CD4-positive, alpha-beta T cell treated with Interleukin-21 for 1 hour (primary cell): Measurements from ENCODE around the gene EPHA3.

ENCODE experiments used
- DNase-seq: peaks from one replicate; pipeline ENCODE4 v3.0.0-alpha.2; 2020

EPHA3 gene

DNA sequence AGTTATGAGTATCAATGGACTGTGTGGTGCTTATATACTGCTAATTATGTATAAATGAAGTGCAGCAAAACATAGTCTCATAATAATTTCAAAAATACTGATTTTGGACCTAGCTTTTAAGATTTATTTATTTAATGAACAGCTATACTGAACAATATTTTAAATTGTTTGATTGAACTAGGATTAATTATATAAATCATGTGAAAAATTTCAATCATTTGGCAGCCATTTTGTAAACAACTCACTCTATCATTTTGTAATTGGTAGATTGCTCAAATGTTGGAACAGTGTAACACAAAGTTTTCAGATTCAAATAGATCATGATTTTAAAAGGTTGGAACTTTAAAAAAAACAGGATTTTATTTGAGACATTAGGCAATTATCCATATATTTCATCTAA, 47.0 kb downstream of the EPHA3 start:
- no peak for DNase-seq

- no peak for DNase-seq
Measured at GRCh38 chr3:89155811-89156210, 48.4 kb downstream of the EPHA3 start.

- no peak for DNase-seq
Measured at GRCh38 chr3:89157575-89157974, 50.2 kb downstream of the EPHA3 start.

DNA sequence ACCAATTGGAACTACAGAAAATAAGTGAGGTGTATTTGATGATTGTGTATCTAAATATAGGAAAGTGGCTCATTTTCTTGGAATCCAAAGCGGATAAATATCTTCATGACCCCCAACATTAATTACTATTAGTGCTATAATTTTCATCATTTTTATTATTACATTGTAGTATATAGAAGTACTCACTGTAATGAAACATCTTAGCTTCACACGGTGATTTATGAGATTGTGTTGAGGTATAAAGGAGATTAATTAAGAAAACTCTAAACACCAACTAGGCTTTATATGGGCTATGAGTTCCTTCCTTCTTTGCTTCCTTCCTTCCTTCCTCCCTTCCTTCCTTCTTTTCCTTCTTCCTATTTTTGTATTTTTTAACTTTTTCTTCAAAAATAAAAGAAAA, 52.2 kb downstream of the EPHA3 start:
- DNase-seq, result no peak

DNA sequence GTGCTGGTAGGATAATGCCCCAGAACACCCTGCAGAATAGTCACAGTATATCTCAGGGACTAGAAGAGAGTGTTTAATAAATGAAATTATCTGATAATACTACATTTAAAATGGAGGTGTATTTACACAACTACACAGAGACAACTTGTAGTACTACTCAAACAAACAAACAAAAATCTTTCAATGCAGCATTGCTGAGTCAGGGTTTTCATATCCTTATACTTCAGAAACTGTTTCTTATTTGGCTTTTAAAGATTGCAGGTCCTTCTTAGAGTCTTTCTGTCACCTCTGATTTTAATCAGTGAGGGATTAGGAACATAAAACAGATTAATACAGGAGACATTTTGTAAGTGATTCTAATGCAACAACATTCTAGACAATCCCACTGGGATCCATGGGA, 57.4 kb downstream of the EPHA3 start:
- no peak for DNase-seq

- DNase-seq, result no peak
Measured at GRCh38 chr3:89165636-89166263, 58.3 kb downstream of the EPHA3 start.

DNA sequence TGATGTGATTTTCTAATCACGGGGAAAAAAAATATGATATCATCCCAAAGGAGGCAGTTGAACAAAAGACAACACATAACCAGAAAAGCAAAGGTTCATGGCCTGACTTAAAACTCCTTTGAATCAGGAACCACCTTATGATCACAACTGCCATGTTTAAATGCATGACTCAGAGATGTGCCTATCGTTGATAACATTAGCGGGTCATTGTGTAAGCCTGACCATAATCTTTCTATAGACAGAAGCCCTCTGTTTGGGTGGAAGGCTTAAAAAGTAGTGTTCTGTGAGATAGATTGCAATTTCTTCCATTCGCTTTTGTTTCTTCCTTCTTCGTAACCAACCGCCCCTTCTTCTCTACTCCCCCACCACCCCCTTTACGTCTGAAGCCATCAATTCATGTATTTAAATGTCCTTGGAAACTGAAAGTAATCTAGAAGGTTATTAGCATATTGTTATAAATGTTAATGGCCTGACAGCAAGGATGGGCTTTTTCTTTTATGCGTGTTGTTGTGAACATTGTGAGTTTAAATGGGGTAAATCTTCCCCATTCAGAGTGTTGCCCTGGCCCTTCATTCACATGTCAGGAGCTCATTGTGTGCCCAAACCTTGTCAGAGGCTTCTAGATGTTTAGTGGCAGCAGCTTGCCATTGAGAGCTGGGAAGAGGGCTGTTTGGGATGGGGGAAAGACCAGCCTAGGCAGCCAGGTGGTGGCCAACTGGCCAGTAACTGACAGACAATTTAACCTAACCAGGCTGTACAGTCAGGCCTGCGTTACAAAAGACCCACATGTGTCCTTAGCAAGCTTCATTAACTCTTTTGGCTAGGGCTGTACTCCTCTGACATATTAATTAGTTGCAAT, 64.5 kb downstream of the EPHA3 start:
- DNase-seq, result no peak

GRCh38 chr3:89173546-89173945, 66.1 kb downstream of the EPHA3 start:
- DNase-seq, result no peak

DNA sequence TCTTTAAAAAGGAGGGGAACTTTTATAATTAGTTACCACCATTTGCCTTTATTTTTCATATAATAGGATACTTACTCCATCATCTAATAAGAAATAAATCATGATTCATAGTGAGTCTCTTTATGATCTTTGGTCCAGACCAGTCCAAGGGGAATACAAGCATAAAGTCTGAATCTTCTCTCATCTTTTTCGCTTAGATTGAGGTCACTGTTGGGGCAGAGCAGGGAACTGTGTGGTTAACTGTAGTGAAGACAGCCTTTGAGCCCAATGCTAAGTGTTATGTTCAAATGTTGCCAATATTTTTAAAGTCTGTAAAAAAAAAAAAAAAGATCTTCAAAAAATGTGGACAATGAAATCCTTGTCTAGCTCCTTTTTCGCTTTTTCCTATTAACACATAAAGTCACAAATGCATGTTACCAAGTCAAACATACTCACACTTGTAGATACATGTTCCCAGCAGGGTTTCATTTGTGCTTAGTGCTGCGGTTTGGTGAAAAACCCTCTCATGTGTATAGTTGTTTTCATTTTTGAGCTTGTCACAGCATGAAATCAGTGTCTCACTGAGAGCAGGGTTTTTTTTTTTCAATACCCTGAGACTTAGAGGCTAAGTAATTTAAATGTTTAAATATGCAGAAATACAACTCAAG, 72.1 kb downstream of the EPHA3 start:
- no peak for DNase-seq

DNA sequence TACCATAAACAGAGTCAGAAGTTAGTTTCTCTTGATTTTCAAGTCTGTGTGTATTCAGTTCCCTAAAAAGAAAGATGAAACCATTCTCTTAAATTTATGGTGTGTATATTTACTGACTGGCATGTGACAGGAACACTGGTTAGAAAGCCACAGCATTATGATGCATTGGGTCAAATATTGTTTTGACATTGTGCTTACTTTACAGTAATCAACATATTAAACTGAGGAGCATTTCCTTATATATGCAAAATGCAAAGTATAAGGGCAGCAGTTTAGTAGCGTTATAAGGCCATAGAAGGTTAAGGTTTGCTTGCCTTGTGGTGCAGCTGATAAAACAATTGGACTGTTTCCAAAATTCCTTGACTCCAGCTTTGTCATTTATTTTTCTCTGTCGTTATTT, 72.9 kb downstream of the EPHA3 start:
- no peak for DNase-seq

DNA sequence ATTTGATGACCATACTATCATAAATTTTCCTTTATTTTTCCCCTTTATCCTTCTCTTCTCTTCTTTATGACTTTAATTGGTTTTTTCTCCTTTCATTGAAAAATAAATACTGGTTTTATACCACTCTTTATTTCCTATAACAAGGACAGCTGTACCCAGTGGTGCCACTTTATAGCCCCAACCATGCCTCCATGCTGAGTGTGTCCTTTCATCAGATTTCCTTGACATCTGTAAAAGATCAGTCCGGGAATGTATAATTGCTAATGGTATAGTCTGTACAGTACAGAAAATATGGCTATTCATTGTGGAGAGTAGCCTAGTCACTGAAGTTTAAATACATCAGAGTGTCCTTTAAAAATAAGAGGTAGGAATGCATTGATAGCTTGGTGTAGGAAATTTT, 74.6 kb downstream of the EPHA3 start:
- DNase-seq, result no peak

DNA sequence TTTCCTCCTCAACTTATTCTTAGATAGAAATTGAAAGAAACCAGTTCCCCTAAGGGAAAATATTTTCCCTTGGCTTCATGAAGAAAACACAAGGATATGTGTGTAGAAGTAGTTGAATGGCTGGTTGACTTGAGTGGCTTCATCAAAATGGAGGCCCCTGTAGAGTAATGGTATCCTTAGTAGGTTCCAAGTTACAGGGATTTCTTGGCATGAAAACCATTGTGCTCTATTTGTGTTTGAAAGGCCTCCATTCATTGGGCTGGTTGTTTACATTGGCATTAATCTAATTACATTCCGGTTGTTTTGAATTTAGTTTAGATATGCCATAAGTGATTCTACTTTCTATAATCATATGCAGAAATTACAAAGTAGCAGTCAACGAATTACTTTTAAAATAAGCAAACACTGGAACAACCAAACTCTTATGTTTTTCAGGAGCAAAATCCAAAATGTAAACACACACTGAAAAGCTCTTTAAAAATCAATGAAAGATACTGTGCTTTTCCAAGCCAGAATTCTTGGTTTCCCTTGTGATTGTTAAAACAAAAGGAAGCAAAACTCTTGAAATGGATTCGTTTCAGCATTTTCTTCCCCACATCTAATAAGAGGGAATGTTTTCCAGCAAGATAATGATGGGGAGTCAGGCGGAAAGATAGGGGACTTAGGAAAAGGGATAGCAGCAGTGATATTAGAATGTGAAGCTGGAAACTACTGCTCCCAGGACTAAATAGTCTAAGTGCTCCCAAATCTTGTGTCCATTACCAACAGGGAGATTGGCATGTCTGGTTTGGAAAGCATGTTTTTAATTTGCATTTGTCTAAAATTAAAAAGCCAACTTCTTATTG, 77.0 kb downstream of the EPHA3 start:
- no peak for DNase-seq

DNA sequence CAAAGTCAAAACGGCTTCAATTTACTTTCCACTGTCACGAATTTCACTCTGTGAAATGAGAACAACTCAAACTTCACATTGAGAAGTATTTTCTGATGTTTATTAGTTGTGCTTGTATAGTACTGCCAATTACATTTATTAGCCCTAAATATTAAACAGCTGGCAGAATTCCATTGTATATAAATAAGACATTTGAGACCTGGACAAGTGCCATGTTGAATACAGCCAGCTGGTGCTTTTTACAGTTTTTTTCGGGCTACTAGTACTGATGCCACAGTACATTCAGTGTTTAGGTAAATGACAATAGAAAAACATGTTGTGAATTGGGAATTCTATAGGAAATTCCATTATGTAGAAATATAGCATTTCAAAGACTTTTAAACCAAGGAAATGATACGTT, 79.0 kb downstream of the EPHA3 start:
- no peak for DNase-seq

DNA sequence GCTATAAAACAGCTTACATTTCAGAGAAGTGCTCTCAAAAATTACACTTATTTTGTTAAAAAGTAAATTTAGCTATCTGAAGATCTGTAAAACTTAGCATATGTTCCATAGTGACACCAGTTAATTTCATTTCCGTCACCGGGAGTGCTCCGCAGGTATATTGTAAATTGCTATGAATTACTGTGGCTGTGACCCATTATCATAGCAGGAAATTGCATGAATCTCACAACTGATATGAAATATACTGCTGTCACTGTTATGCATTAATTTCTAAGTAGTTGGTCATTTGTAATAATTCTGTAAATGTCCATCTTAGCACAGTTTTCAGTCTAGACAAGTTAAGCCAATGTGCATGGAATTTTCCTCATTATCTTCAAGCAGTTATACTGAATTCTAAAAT, 91.2 kb downstream of the EPHA3 start:
- no peak for DNase-seq

- DNase-seq, result no peak
Measured at GRCh38 chr3:89212619-89213018, 105.2 kb downstream of the EPHA3 start.

- DNase-seq, result no peak
Measured at GRCh38 chr3:89216016-89216739, 108.8 kb downstream of the EPHA3 start.

GRCh38 chr3:89217148-89217685, 109.8 kb downstream of the EPHA3 start:
- no peak for DNase-seq

GRCh38 chr3:89221924-89222323, 114.5 kb downstream of the EPHA3 start:
- DNase-seq, result no peak

- no peak for DNase-seq
Measured at GRCh38 chr3:89223188-89223587, 115.8 kb downstream of the EPHA3 start.

GRCh38 chr3:89227218-89227617, 119.8 kb downstream of the EPHA3 start:
- no peak for DNase-seq

DNA sequence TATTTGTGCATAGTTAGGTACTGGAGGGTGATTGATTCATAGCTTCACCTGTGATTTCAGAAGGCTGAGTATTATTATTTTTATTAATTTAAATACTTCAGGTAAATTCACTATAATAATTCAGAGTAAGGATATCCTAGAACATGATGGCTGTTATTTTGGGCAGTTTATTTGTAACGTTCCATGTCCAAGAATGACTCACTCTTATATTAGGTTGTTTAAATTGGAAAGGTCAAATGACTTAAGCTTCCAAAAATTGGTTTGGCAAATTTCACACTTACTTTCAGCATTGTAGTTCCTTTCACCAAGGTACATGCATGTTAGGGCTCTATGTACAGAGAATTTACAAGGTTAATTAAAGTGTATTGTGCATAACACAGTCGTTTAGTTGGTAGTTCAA, 120.2 kb downstream of the EPHA3 start:
- no peak for DNase-seq

GRCh38 chr3:89232155-89232554, 124.7 kb downstream of the EPHA3 start:
- DNase-seq, result no peak
